Activated CD8-positive, alpha-beta T cell treated with anti-CD3 and anti-CD28 coated beads for 36 hours (primary cell): ENCODE data around the gene FOXP4. TPM values are rescaled to one million over a fixed set of nuclear protein-coding genes. Genes with fewer than 3 reads are reported as not detected.

Experiments used
- ATAC-seq: fragments of 200-7000 bp; cut with Tn5 transposase; one replicate; pipeline ENCODE4 v1.10.0; 2021; ENCODE audit warnings: mild to moderate bottlenecking, moderate library complexity
- CTCF ChIA-PET: fragments of 350-600 bp; sonication (Branson Sonifier 250); formaldehyde crosslinking; loops from one replicate; lab custom pipeline; 2021; ENCODE audit warnings: antibody characterized with exemption; lab: Charles Lee
- POLR2A ChIA-PET: fragments of 350-600 bp; sonication (Branson Sonifier 250); formaldehyde crosslinking; loops from one replicate; lab custom pipeline; 2021; ENCODE audit warnings: antibody characterized with exemption; lab: Charles Lee
- DNase-seq: peaks from one replicate; pipeline ENCODE4 v3.0.0-alpha.2; 2020
- H3K27ac Mint-ChIP-seq: one replicate; pipeline ENCODE4 v1.8.0; 2021; ENCODE audit warnings: mild to moderate bottlenecking, mixed read lengths
- H3K27me3 Mint-ChIP-seq: one replicate; pipeline ENCODE4 v1.8.0; 2021; ENCODE audit warnings: mixed read lengths
- H3K36me3 Mint-ChIP-seq: one replicate; pipeline ENCODE4 v1.8.0; 2021; ENCODE audit warnings: low read depth, mixed read lengths
- H3K4me1 Mint-ChIP-seq: one replicate; pipeline ENCODE4 v1.8.0; 2021; ENCODE audit warnings: low read depth, mixed read lengths
- H3K4me3 Mint-ChIP-seq: one replicate; pipeline ENCODE4 v1.8.0; 2021; ENCODE audit warnings: mild to moderate bottlenecking, moderate library complexity, mixed read lengths
- H3K9me3 Mint-ChIP-seq: one replicate; pipeline ENCODE4 v1.8.0; 2021; ENCODE audit warnings: mixed read lengths
- CTCF ChIP-seq: fragments of 200-600 bp; IDR thresholded peaks from one replicate; pipeline ENCODE4 v1.8.0; 2022; ENCODE audit warnings: antibody characterized with exemption, mild to moderate bottlenecking
- intact Hi-C: fragments of 100-400 bp; cut with micrococcal nuclease; formaldehyde crosslinking; loops from one replicate; pipeline ENCODE4 v1.10.0; 2022
- total RNA-seq, 2 experiments: library from RNA; stranded (reverse); gene quantifications; one replicate each; pipeline ENCODE4 v1.2.3, GENCODE V29; 2021

FOXP4 gene
- total RNA-seq, 2 experiments from 2014 or later = 11.0 to 11.8 TPM

- DNase-seq (no peak), ATAC-seq (no peak)
- intact Hi-C loops = loop anchor here (5.0 kb wide), 1 partner anchor 132 kb away; no protein-coding TSS in a partner anchor
- H3K27ac Mint-ChIP-seq = no peak overlapping the region
- TF ChIP-seq CTCF = no peak
- H3K36me3 Mint-ChIP-seq = peaks cover 3% of the 10 kb centered on the region
- H3K4me3 Mint-ChIP-seq = no peak overlapping the region
- H3K27me3 Mint-ChIP-seq = no peaks in the 10 kb centered on the region
- ChIA-PET CTCF (interaction anchor here (0.9 to 5.1 kb wide), 6 partner anchors 30 to 227 kb away, joined by 3 to 31 read pairs (median 5); no protein-coding TSS in a partner anchor), POLR2A (no interaction called here)
- H3K4me1 Mint-ChIP-seq = peaks cover 2% of the 10 kb centered on the region
- H3K9me3 Mint-ChIP-seq = no peaks in the 10 kb centered on the region
These were observed 48.6 kb downstream of the FOXP4 start for GRCh38 chr6:41594766-41595165.

- Mint-ChIP-seq H3K4me1 (peaks cover 2% of the 10 kb centered on the region), H3K27me3 (no peaks in the 10 kb centered on the region), H3K36me3 (peaks cover 3% of the 10 kb centered on the region), H3K9me3 (no peaks in the 10 kb centered on the region), H3K27ac (no peak overlapping the region), H3K4me3 (no peak overlapping the region)
- CTCF ChIA-PET = interaction anchor here (0.8 to 5.1 kb wide), 7 partner anchors 7 to 227 kb away, joined by 3 to 31 read pairs (median 3); no protein-coding TSS in a partner anchor
- DNase-seq (no peak), ATAC-seq (no peak)
- no peak for TF ChIP-seq CTCF
- POLR2A ChIA-PET = no interaction called here
- intact Hi-C loops = no loop called here
These were observed 49.0 kb downstream of the FOXP4 start for GRCh38 chr6:41595166-41595565.

DNA sequence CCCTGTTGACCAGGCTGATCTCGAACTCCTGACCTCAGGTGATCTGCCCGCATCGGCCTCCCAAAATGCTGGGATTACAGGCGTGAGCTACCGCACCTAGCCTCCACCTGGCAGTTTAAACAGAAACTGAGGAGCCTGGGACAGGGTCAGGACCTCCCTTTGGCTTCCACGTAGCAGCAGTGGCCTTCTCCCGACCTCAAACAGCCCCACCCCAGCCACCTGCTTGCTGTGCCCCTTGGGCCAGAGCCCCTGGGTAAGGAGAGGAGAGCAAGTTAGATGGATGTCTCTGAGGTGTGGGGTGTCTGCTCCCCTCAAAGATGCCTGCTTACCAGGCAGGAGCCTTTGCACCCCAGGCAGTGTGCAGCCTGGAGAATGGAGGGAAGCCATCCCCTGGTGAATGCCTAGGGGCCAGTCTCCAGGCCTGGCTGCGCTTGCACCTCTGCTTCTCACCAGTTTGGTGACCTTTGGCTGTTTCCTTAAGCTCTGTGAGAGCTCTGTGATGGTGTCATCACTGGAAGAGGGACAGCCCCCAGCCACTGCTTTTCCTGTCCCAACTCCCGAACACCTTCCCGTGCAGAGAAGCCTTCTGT is 50.0 kb downstream of the FOXP4 start:
- Mint-ChIP-seq H3K27ac (no peak overlapping the region), H3K9me3 (no peaks in the 10 kb centered on the region), H3K36me3 (no peaks in the 10 kb centered on the region), H3K4me3 (no peak overlapping the region), H3K4me1 (peaks cover 2% of the 10 kb centered on the region), H3K27me3 (no peaks in the 10 kb centered on the region)
- DNase-seq = no peak
- intact Hi-C loops = no loop called here
- ATAC-seq = no peak
- ChIA-PET CTCF (interaction anchor here (0.8 to 5.1 kb wide), 5 partner anchors 8 to 228 kb away, joined by 3 to 31 read pairs (median 3); no protein-coding TSS in a partner anchor), POLR2A (no interaction called here)
- no peak for TF ChIP-seq CTCF

DNA sequence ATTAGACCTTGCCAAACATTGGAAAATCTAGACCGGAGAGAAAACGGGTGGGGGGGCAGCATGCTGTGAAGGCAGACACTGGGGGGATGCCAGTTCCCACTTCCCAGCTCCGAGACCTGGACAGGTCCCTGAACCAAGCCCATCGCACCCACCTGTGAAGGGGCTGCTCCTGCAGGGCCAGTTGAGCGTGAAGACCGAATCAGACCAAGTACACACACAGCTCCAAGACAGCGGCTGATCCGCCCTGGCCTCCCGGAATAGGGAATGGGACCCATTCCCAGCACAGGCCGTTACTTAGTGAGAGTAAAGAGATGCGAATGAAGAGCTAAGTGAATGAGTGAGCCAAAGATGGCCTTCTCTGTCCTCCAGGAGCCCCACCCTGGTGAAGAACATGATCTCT is 50.6 kb downstream of the FOXP4 start:
- Mint-ChIP-seq H3K4me3 (no peak overlapping the region), H3K27ac (no peak overlapping the region), H3K4me1 (peaks cover 2% of the 10 kb centered on the region), H3K9me3 (no peaks in the 10 kb centered on the region), H3K27me3 (no peaks in the 10 kb centered on the region), H3K36me3 (no peaks in the 10 kb centered on the region)
- DNase-seq = no peak
- TF ChIP-seq CTCF = no peak
- CTCF ChIA-PET = interaction anchor here (1.5 to 10.9 kb wide), 3 partner anchors 9 to 172 kb away, joined by 3 to 107 read pairs (median 31); no protein-coding TSS in a partner anchor
- POLR2A ChIA-PET = no interaction called here
- no peak for ATAC-seq
- intact Hi-C loops = no loop called here

DNA sequence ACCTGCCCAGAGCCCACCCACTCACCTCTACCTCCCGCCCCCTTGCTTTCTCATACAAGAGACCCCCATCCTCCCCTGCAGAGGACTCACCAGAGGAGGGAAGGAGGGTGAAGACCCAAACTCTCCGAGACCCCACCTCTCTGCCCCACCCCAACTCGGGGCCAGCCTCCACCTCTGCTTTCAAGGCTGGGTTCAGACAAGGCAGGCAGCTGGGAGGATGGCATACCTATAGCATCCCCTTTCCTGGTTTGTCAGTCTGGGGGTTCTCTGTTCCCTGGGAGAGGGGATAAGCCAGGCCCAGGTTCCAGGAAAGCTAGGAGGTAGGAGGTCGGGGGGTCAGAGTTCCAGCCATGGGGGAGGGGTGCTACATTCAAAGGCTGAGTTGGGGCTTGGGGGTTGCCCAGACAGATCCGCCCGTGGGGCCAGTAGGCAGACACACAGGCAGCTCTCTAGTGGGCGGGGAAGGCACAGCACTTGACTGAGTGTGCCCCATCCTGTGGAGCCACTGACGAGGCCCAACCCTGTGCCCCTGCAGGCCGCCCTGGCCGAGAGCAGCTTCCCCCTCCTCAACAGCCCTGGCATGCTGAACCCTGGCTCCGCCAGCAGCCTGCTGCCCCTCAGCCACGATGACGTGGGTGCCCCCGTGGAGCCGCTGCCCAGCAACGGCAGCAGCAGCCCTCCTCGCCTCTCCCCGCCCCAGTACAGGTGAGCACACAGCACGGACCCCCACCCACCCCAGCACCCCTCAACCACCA is 51.2 kb downstream of the FOXP4 start:
- ChIA-PET CTCF (interaction anchor here (5.1 to 10.9 kb wide), 2 partner anchors 88 to 173 kb away, joined by 31 to 107 read pairs; no protein-coding TSS in a partner anchor), POLR2A (no interaction called here)
- ATAC-seq = no peak
- H3K36me3 Mint-ChIP-seq = no peaks in the 10 kb centered on the region
- H3K9me3 Mint-ChIP-seq = no peaks in the 10 kb centered on the region
- intact Hi-C loops = no loop called here
- no peaks in the 10 kb centered on the region for H3K4me1 Mint-ChIP-seq
- no peak overlapping the region for H3K27ac Mint-ChIP-seq
- H3K4me3 Mint-ChIP-seq = no peak overlapping the region
- H3K27me3 Mint-ChIP-seq = no peaks in the 10 kb centered on the region
- DNase-seq = no peak
- TF ChIP-seq CTCF = no peak
